OCI-LY3 (cell line): ENCODE measurements around the gene TPCN2.

Experiments
- H2AFZ ChIP-seq: fragments of 200-600, 300-600 bp; shearing (Covaris generic); 2 replicates; pipeline ENCODE4 v1.6.0; 2014; ENCODE audit warnings: antibody characterized with exemption, low read depth, low read length
- H3K27ac ChIP-seq: fragments of 200-600, 300-600 bp; sonication (generic); 2 replicates; pipeline ENCODE4 v1.5.1; 2014; ENCODE audit warnings: mild to moderate bottlenecking, low read length, moderate library complexity, mixed read lengths
- H3K27me3 ChIP-seq: fragments of 200-600, 300-600 bp; sonication (generic); 2 replicates; pipeline ENCODE4 v1.6.1; 2014; ENCODE audit warnings: low read depth, low read length, mixed read lengths
- H3K36me3 ChIP-seq: fragments of 200-600, 300-600 bp; sonication (generic); replicated peaks from 2 replicates; pipeline ENCODE3; 2014; ENCODE audit warnings: low read depth, low read length, mixed read lengths
- H3K4me1 ChIP-seq: fragments of 300-600, 200-600 bp; sonication (generic); 2 replicates; pipeline ENCODE4 v1.6.1; 2014; ENCODE audit warnings: low read length, mixed read lengths
- H3K4me2 ChIP-seq: fragments of 200-600, 300-600 bp; sonication (generic); 2 replicates; pipeline ENCODE4 v1.6.1; 2014; ENCODE audit warnings: low read length, mixed read lengths
- H3K4me3 ChIP-seq: fragments of 300-600, 200-600 bp; sonication (generic); 2 replicates; pipeline ENCODE4 v1.5.1; 2014; ENCODE audit warnings: antibody characterized with exemption, mild to moderate bottlenecking, low read length, moderate library complexity
- H3K79me2 ChIP-seq: fragments of 300-600, 200-600 bp; shearing (Covaris generic); 2 replicates; pipeline ENCODE4 v1.6.1; 2014; ENCODE audit warnings: mild to moderate bottlenecking, low read length, mixed read lengths
- H3K9ac ChIP-seq: fragments of 300-600, 200-600 bp; shearing (Covaris generic); 2 replicates; pipeline ENCODE4 v1.6.0; 2014; ENCODE audit warnings: mild to moderate bottlenecking, low read length, moderate library complexity
- H3K9me3 ChIP-seq: fragments of 200-600, 300-600 bp; shearing (Covaris generic); 2 replicates; pipeline ENCODE4 v1.6.1; 2014; ENCODE audit warnings: low read length, mixed read lengths; ENCODE audit not compliant: insufficient read depth
- H4K20me1 ChIP-seq: fragments of 200-600, 300-600 bp; sonication (generic); 2 replicates; pipeline ENCODE4 v1.6.1; 2016; ENCODE audit warnings: low read length, mixed read lengths; ENCODE audit not compliant: insufficient read depth
- CTCF ChIP-seq: fragments of 200-600, 300-600 bp; sonication (generic); IDR thresholded peaks from 2 replicates; pipeline ENCODE4 v1.5.1; 2014; ENCODE audit warnings: antibody characterized with exemption, low read length, low read depth
- EZH2phosphoT487 ChIP-seq: fragments of 200-600 bp; shearing (Covaris generic); IDR thresholded peaks from 2 replicates; pipeline ENCODE4 v1.6.1; 2018; ENCODE audit warnings: antibody characterized with exemption, mixed run types, low read depth

The TPCN2 gene

GRCh38 chr11:69037544-69037943 lies 11.2 kb upstream of the TPCN2 start:
- Histone ChIP-seq H3K36me3 (no peaks in the 10 kb centered on the region), H3K4me3 (no peak overlapping the region), H3K9me3 (no peaks in the 10 kb centered on the region), H3K4me1 (no peaks in the 10 kb centered on the region), H3K79me2 (no peaks in the 10 kb centered on the region), H3K4me2 (no peak overlapping the region), H2AFZ (no peak overlapping the region), H3K27me3 (no peaks in the 10 kb centered on the region), H3K27ac (no peak overlapping the region), H3K9ac (no peak overlapping the region), H4K20me1 (no peaks in the 10 kb centered on the region)
- TF ChIP-seq EZH2phosphoT487 (no peak), CTCF (no peak)

- Histone ChIP-seq H3K79me2 (no peaks in the 10 kb centered on the region), H3K4me2 (no peak overlapping the region), H3K4me3 (no peak overlapping the region), H4K20me1 (no peaks in the 10 kb centered on the region), H3K27me3 (peaks cover 4% of the 10 kb centered on the region), H3K4me1 (no peaks in the 10 kb centered on the region), H3K27ac (no peak overlapping the region), H2AFZ (no peak overlapping the region), H3K36me3 (no peaks in the 10 kb centered on the region), H3K9me3 (no peaks in the 10 kb centered on the region), H3K9ac (no peak overlapping the region)
- TF ChIP-seq CTCF = no peak
Measured at GRCh38 chr11:69039501-69039900, 9.2 kb upstream of the TPCN2 start.

- no peak overlapping the region for H3K4me2 ChIP-seq
- TF ChIP-seq CTCF = no peak
- TF ChIP-seq EZH2phosphoT487 = no peak
- no peak overlapping the region for H3K9ac ChIP-seq
Measured at GRCh38 chr11:69040051-69040450, 8.7 kb upstream of the TPCN2 start.

DNA sequence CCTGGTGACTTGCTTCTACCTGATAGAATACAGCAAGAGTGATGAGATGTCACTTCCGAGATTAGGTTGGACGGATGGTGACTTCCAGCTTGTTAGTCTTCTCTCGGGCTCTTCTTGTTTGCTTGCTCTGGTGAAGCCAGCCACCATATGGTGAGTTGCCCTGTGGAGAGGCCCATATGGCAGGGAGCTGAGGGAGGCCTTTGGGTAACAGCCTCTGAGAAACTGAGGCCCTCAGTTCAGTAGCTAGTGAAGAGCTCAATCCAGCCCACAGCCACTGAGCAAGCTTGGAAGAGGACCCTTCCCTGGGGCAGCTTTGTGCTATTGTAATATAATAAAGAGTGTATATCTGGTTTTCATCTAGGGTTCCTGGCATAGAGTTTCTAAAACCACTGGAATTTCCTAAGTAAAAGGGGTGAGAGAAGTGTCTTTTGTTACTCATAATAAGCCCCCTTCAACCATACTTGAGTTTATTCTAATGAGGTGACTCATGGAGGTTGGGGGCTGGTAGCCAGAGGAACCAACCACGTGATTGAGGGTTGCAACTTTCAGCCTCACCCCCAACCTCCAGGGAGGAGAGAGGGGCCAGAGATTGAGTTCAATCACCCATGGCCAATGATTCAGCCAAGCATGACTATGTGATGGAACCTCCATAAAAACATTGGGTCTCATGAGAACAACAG lies 8.0 kb upstream of the TPCN2 start:
- H3K4me1 ChIP-seq = no peaks in the 10 kb centered on the region
- no peak overlapping the region for H3K4me2 ChIP-seq
- no peak overlapping the region for H3K9ac ChIP-seq
- H3K4me3 ChIP-seq = no peak overlapping the region
- peaks cover 6% of the 10 kb centered on the region for H3K27me3 ChIP-seq
- H3K79me2 ChIP-seq = no peaks in the 10 kb centered on the region
- no peak for TF ChIP-seq CTCF
- no peak for TF ChIP-seq EZH2phosphoT487
- H3K27ac ChIP-seq = no peak overlapping the region
- no peak overlapping the region for H2AFZ ChIP-seq
- no peaks in the 10 kb centered on the region for H4K20me1 ChIP-seq
- H3K9me3 ChIP-seq = no peaks in the 10 kb centered on the region
- no peaks in the 10 kb centered on the region for H3K36me3 ChIP-seq

More at GRCh38 chr11:69040051-69040450, 8.7 kb upstream of the TPCN2 start:
- Histone ChIP-seq H3K4me1 (no peaks in the 10 kb centered on the region), H3K4me3 (no peak overlapping the region), H3K9me3 (no peaks in the 10 kb centered on the region), H4K20me1 (no peaks in the 10 kb centered on the region), H2AFZ (no peak overlapping the region), H3K27me3 (peaks cover 6% of the 10 kb centered on the region), H3K79me2 (no peaks in the 10 kb centered on the region), H3K27ac (no peak overlapping the region), H3K36me3 (no peaks in the 10 kb centered on the region)
